Left hindlimb (tissue), 1 donor: ENCODE data around the gene PAPPA.

Source experiments
- DNase-seq: peaks from one replicate; pipeline ENCODE4 v3.0.0-alpha.2; 2018

The PAPPA gene

DNA sequence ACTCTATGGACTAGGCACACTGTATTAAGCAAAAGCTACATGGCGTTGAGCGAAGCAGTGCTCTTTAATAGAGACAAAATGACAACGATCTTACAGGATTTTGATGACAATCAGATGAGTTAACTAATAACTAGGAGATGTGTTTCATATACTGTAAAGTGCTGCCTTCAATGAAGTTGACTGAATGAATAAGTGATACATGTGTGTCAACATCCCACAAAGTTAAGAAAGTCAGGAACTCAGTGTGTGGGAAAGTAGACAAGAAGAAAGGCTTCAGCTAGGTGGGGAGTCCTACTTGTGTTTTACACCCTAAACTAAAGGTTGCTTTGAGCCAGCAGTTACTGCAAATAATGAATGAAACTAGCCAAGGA lies 79.6 kb downstream of the PAPPA start:
- DNase-seq = no peak

GRCh38 chr9:116234081-116234480 lies 80.5 kb downstream of the PAPPA start:
- DNase-seq = no peak

DNA sequence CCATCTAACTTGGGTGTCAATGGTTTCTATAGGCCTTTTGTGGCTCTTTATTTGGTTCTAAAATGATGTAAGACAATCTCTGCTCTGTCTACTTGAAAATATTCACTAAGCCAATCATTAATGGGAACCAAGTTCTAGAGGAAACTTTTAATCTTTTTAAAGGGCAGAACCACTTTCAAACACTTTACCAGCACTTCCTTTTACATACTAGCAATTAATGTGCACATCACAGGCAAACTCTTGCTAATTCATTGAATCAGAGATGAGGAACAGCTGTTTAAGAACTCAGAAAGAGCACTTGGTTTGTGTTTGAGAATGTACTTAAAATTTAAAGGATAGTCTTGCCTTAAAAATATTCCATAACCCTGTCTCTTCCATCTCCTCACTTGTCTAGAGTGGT lies 83.4 kb downstream of the PAPPA start:
- no peak for DNase-seq

DNA sequence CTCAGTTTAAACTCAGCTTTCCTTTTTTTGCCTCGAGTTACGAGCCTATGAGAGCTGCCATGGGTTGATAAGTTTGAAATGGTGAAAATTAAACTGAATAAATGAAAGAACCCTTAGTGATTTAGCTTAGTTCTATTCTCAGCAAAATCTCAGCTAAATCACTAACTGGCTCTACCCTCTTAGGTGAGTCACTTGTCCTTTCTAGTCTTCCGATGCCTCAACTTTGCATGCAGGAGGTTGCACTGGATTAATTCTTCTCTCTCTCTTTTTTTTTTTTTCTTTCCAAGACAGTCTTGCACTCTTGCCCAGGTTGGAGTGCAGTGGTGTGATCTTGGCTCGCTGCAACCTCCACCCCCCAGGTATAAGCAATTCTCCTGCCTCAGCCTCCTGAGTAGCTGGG lies 83.9 kb downstream of the PAPPA start:
- no peak for DNase-seq

DNA sequence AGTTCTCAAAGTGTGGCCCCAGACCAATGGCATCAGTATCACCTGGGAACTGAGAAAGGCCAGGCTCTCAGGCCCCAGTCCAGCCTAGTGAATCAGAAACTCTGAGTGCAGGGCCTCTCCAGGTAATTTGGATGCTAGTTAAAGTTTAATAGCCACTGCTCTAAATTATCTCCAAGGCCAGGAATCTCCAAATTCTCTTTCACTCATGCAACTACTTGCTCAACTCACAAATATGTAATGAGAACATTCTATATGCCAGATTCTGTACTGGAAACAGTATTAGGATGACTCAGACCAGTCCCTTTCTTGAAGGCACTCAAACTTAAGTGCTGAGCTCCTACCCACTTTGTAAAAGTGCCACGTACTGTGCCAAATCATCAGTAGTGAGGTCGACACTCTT lies 84.6 kb downstream of the PAPPA start:
- DNase-seq = no peak

- DNase-seq = no peak
Measured at GRCh38 chr9:116238776-116239340, 85.3 kb downstream of the PAPPA start.

GRCh38 chr9:116243708-116244107 lies 90.1 kb downstream of the PAPPA start:
- DNase-seq = no peak

GRCh38 chr9:116247284-116247683 lies 93.7 kb downstream of the PAPPA start:
- DNase-seq = no peak

- no peak for DNase-seq
Measured at GRCh38 chr9:116247791-116248374, 94.3 kb downstream of the PAPPA start.

DNA sequence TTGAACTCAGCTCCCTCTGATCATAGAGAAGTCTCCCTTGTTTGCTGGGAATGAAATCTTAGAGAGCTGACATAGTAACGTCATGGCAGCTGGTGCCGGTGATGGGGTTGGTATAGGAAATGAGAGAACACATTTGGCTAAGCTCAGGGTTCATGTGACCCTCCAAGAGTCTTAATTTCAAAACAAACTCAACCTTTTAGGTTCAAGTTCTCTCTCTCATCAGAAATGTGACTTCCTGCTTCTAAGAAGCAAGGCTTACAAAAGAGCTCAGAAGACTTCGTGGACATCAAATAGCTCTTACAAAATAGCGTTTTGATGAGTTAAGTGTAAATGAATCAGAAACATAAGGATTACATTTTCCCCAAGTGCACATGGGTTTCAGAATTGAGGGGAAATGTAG lies 97.3 kb downstream of the PAPPA start:
- DNase-seq = no peak

GRCh38 chr9:116251366-116251765 lies 97.8 kb downstream of the PAPPA start:
- no peak for DNase-seq

GRCh38 chr9:116260531-116260930 lies 106.9 kb downstream of the PAPPA start:
- no peak for DNase-seq

DNA sequence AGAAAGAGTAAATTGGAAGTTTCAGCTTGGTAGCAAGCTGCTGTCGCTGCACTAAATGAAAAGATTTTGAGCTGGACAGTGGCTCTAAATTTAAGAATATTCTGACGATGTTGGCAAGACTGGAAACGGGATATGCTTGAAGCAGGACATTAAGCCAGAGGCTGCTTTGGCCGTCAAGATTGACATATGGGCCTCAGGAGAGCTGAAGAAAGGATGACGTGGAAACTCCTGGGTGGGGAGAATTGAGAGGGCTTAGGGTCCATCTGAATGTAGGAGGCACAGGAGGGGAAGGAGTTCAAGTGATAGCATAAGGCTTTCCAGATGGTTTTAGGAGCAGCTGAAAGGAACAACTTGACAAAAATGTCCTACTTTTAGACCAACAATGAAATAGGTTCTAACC lies 108.9 kb downstream of the PAPPA start:
- no peak for DNase-seq

GRCh38 chr9:116264361-116264760 lies 110.8 kb downstream of the PAPPA start:
- DNase-seq = no peak

DNA sequence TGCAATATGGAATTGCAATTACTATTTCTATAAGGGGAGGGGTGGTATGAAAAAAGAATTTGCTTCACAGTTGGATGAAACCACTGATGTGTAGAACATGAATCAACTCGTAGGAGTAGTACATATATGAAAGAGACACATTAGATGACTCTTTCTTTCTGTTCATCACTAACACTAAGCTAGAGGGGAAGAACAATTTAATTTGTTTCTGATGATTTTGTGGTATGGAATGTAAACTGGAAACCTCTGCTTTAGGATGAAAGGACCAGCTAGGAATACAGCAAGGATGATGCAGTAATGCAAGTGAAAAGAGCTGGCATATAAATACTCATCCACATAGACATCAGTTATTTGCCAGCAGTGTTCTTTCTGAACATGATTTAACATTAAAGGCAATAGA lies 113.4 kb downstream of the PAPPA start:
- DNase-seq = no peak

DNA sequence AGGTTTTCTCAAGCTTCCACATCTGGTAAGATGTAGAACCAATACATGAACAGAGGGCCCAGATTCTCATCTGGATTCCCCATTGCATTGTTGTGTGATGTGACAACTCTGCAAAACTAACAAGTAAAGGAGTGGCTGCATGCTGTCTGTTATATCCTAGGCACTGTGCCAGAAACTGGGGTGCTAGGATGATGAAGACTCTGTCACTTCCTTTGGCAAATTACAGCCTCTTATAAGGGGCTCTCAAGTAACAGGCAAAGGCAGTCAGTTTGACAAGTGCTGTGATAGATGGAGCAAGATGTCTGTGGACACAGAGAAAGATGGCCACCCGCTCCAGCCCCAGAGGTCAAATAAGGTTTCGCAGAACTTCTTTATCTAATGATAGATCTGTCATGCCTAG lies 115.7 kb downstream of the PAPPA start:
- no peak for DNase-seq

GRCh38 chr9:116270546-116270945 lies 117.0 kb downstream of the PAPPA start:
- DNase-seq = no peak

GRCh38 chr9:116271340-116271739 lies 117.7 kb downstream of the PAPPA start:
- no peak for DNase-seq

DNA sequence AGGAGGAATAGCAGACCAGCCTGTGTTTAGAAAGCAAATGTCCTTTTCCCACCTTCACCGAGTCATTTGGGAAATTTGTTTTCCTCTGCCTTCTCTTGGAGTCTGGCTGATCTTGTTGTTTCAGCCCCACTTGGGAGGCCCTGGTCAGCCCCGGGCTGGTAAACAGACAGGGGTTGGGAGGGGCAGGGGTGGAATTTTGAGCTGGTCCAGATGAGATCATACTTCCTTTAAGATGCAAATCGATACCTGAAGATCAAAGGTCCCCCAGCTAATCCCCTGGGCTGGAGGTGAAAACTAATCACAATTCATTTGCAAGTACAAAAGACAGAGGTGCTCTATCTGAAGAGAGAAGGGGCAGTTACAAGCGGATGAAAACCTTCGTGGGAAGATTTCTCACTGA lies 118.4 kb downstream of the PAPPA start:
- no peak for DNase-seq

DNA sequence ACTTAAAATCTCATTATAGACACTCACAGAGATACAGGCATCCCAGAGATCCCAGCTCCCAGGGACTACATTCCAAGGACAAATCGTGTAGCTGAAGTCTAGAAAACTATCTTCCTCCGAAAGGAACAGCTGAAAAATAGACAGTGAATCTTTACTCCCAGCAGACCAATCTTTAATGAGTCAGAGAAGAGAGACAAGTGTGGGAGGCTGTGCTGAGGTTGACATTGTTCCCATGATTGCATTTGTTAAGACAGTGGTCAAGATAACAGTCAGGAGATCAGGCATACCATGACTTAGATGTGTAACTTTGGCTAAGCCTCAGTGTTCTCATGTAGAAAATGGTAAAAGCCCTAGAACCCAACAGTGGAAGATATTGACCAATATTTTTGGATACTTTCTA lies 120.7 kb downstream of the PAPPA start:
- DNase-seq = no peak

GRCh38 chr9:116275418-116276195 lies 122.0 kb downstream of the PAPPA start:
- DNase-seq = no peak

- no peak for DNase-seq
Measured at GRCh38 chr9:116276196-116276493, 122.6 kb downstream of the PAPPA start.

GRCh38 chr9:116276651-116277121 lies 123.1 kb downstream of the PAPPA start:
- no peak for DNase-seq

DNA sequence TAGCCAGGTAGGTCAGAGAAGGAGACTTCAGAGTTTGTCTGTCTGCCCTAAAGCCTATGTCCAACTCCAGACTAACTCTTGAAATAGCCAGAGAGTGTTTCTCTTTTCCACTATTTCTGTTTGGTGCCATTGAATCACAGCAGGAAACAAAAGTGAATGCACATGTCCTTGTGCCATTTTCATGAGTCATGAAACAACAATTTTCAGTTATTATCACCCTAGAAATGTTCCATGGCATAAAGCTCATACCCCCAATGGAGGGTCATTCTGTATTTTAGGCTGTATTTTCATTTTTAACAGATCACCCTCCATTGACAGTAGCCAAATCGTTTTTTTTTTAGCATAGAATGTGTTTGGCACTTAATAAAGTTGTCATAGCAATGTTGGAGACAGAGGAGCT lies 124.7 kb downstream of the PAPPA start:
- DNase-seq = no peak

- no peak for DNase-seq
Measured at GRCh38 chr9:116279230-116279629, 125.6 kb downstream of the PAPPA start.
